ENCODE measurements around the gene CTBP2.
A peak's percentile ranks its signal among the peaks of the same experiment; 100 is the strongest.
"Not testable (repeated sequence)": the region's sequence is repeated elsewhere in the genome, so short reads cannot be mapped to it uniquely, and the experiment has no call there.

Gene CTBP2

GRCh38 chr10:125060482-125060825, 99.9 kb downstream of the CTBP2 start:
- no peak for DNase-seq

- no peak for DNase-seq
These were observed 100.3 kb downstream of the CTBP2 start for GRCh38 chr10:125060026-125060425.

- DNase-seq, result not testable (repeated sequence)
These were observed 101.0 kb downstream of the CTBP2 start for GRCh38 chr10:125059348-125059747.

- no peak for DNase-seq
These were observed 103.0 kb downstream of the CTBP2 start for GRCh38 chr10:125057158-125058001.

GRCh38 chr10:125056161-125057132, 103.9 kb downstream of the CTBP2 start:
- DNase-seq, result no peak

GRCh38 chr10:125055446-125055845, 104.9 kb downstream of the CTBP2 start:
- no peak for DNase-seq

- DNase-seq, result no peak
These were observed 105.6 kb downstream of the CTBP2 start for GRCh38 chr10:125054669-125055268.

GRCh38 chr10:125054216-125054615, 106.1 kb downstream of the CTBP2 start:
- DNase-seq, result no peak

GRCh38 chr10:125052146-125052545, 108.2 kb downstream of the CTBP2 start:
- DNase-seq, result no peak

GRCh38 chr10:125050383-125050782, 110.0 kb downstream of the CTBP2 start:
- no peak for DNase-seq

GRCh38 chr10:125049216-125049881, 111.0 kb downstream of the CTBP2 start:
- no peak for DNase-seq

GRCh38 chr10:125048094-125048864, 112.1 kb downstream of the CTBP2 start:
- DNase-seq, result peak; percentile 67

GRCh38 chr10:125043841-125044658, 116.3 kb downstream of the CTBP2 start:
- DNase-seq, result no peak

GRCh38 chr10:125041856-125042506, 118.4 kb downstream of the CTBP2 start:
- DNase-seq, result no peak

GRCh38 chr10:125039354-125039769, 121.0 kb downstream of the CTBP2 start:
- no peak for DNase-seq

- no peak for DNase-seq
These were observed 121.7 kb downstream of the CTBP2 start for GRCh38 chr10:125038637-125039036.

- no peak for DNase-seq
These were observed 123.1 kb downstream of the CTBP2 start for GRCh38 chr10:125037145-125037877.

GRCh38 chr10:125035588-125036295, 124.6 kb downstream of the CTBP2 start:
- no peak for DNase-seq

GRCh38 chr10:125035136-125035535, 125.2 kb downstream of the CTBP2 start:
- no peak for DNase-seq
